ENCODE measurements around the gene GPR150. TPM values are rescaled to one million over a fixed set of nuclear protein-coding genes. Genes with fewer than 3 reads are reported as not detected.

The GPR150 gene
- total and polyA plus RNA-seq, 2 experiments from 2014 or later: 0.10 to 0.21 TPM

GRCh38 chr5:95621839-95622629 is 2.1 kb downstream of the GPR150 start:
- peaks cover 65% of the 10 kb centered on the region for H3K27me3 ChIP-seq (ENCODE audit: insufficient read depth)
- no peak overlapping the region for H3K27ac ChIP-seq (ENCODE audit: low read depth)
- no peak overlapping the region for H3K4me2 ChIP-seq
- H3K27me3 Mint-ChIP-seq (ENCODE audit: insufficient read depth, low read depth, poor library complexity): peaks cover 43% of the 10 kb centered on the region
- peaks cover 7% of the 10 kb centered on the region; the same call in 1 of the 2 replicates for H3K4me1 ChIP-seq (ENCODE audit: insufficient read depth)
- H3K9me2 ChIP-seq (ENCODE audit: insufficient read depth): peaks cover 7% of the 10 kb centered on the region; the same call in 1 of the 2 replicates
- H3K4me1 Mint-ChIP-seq: peaks cover 13% of the 10 kb centered on the region
- no peaks in the 10 kb centered on the region for H3K79me2 ChIP-seq (replicated peaks; ENCODE audit: insufficient read depth)
- H3K36me3 ChIP-seq (ENCODE audit: insufficient read depth): no peaks in the 10 kb centered on the region
- no peak overlapping the region for H3K4me3 ChIP-seq
- peaks cover 5% of the 10 kb centered on the region; the same call in 2 of the 3 replicates for H3K9me3 Mint-ChIP-seq
- TF ChIP-seq REST (IDR thresholded peaks at IDR 0.05; ENCODE audit: unreplicated experiment) (no peak), ETS1 (IDR thresholded peaks at IDR 0.05) (no peak), EZH2phosphoT487 (IDR thresholded peaks at IDR 0.05; ENCODE audit: unreplicated experiment) (no peak), ZNF462 (CRISPR knock-in tag; IDR thresholded peaks at IDR 0.05) (no peak), JUNB (IDR thresholded peaks at IDR 0.05; ENCODE audit: unreplicated experiment) (no peak), ZNF114 (CRISPR knock-in tag; IDR thresholded peaks at IDR 0.05) (no peak), ZNF331 (CRISPR knock-in tag; IDR thresholded peaks at IDR 0.05; ENCODE audit: low read depth) (no peak), CREB1 (CRISPR knock-in tag; IDR thresholded peaks at IDR 0.05; ENCODE audit: low read depth) (no peak), NANOG (IDR thresholded peaks at IDR 0.05; ENCODE audit: borderline replicate concordance) (no peak), STAT1 (IDR thresholded peaks at IDR 0.05; ENCODE audit: unreplicated experiment) (no peak), EZH2 (IDR thresholded peaks at IDR 0.05; ENCODE audit: low read depth, unreplicated experiment) (no peak), CTCF (conservative IDR thresholded peaks at IDR 0.05; ENCODE audit: low read depth in 2 of 2) (no peak), POLR2AphosphoS5 (IDR thresholded peaks at IDR 0.05; ENCODE audit: low read depth) (no peak)
- peaks cover 3% of the 10 kb centered on the region; the same call in 1 of the 3 replicates for H3K36me3 Mint-ChIP-seq (ENCODE audit: low read depth)
- no peaks in the 10 kb centered on the region for H4K20me1 ChIP-seq (replicated peaks; ENCODE audit: insufficient read depth)
- peak overlapping the region; percentile 68 for H3K4me3 Mint-ChIP-seq
- DNase-seq (ENCODE audit: low spot score) (no peak), ATAC-seq (no peak)
- no peaks in the 10 kb centered on the region for H3F3A ChIP-seq (replicated peaks; ENCODE audit: low read depth)
- no peak overlapping the region for H2AFZ ChIP-seq
- no peak overlapping the region for H3K27ac Mint-ChIP-seq
